PC-9 (cell line): ENCODE results near the gene RCN1. TPM values are rescaled to one million over a fixed set of nuclear protein-coding genes. Genes with fewer than 3 reads are reported as not detected.

ENCODE experiments used
- BruUV-seq: library from RNA; stranded (reverse); fragments of 400-500 nt; replicated peaks from 2 replicates; lab custom pipeline; 2021; lab: Mats Ljungman, UMichigan
- CTCF ChIA-PET: fragments of 300-600 bp; sonication (Branson Sonifier 250); formaldehyde crosslinking; loops from one replicate; lab custom pipeline; 2022; ENCODE audit warnings: antibody characterized with exemption; lab: Charles Lee
- POLR2A ChIA-PET: fragments of 300-600 bp; sonication (Branson Sonifier 250); formaldehyde crosslinking; loops from one replicate; lab custom pipeline; 2022; ENCODE audit warnings: antibody characterized with exemption; ENCODE audit not compliant: unreplicated experiment; lab: Charles Lee
- DNase-seq, 2 experiments: peaks; one replicate each; pipeline versions ENCODE4 v3.0.0 to v3.0.0-alpha.2; 2015 to 2022; ENCODE audit warnings: mixed read lengths in 1 of 2
- H2AFZ ChIP-seq: fragments of 200-600 bp; sonication (generic); 2 replicates; pipeline ENCODE4 v1.8.1; 2017; ENCODE audit warnings: antibody characterized with exemption
- H3F3A ChIP-seq: fragments of 200-600 bp; sonication (generic); 2 replicates; pipeline ENCODE4 v1.8.1; 2017; ENCODE audit warnings: antibody characterized with exemption, mild to moderate bottlenecking, low read depth; ENCODE audit not compliant: insufficient read depth
- H3K27ac ChIP-seq: fragments of 200-600 bp; sonication (generic); 2 replicates; pipeline ENCODE4 v1.6.1; 2016; ENCODE audit warnings: mixed run types
- H3K27me3 ChIP-seq: fragments of 200-600 bp; sonication (generic); 2 replicates; pipeline ENCODE4 v1.6.1; 2016; ENCODE audit warnings: low read depth, mixed run types; ENCODE audit not compliant: insufficient read depth
- H3K36me3 ChIP-seq: fragments of 200-600 bp; sonication (generic); 2 replicates; pipeline ENCODE4 v1.6.1; 2016; ENCODE audit warnings: low read depth, mixed run types
- H3K4me1 ChIP-seq: fragments of 200-600 bp; sonication (generic); replicated peaks from 2 replicates; pipeline ENCODE4 v1.6.1; 2016; ENCODE audit warnings: mixed run types; ENCODE audit not compliant: insufficient read depth
- H3K4me2 ChIP-seq: fragments of 200-600 bp; sonication (generic); 2 replicates; pipeline ENCODE4 v1.6.1; 2017; ENCODE audit warnings: mixed run types
- H3K4me3 ChIP-seq: fragments of 200-600 bp; sonication (generic); 2 replicates; pipeline ENCODE4 v1.6.1; 2016; ENCODE audit warnings: mixed run types
- H3K79me2 ChIP-seq: fragments of 200-600 bp; sonication (generic); 2 replicates; pipeline ENCODE4 v1.6.1; 2017; ENCODE audit warnings: low read depth, mixed run types
- H3K9me2 ChIP-seq: fragments of 200-600 bp; sonication (generic); 2 replicates; pipeline ENCODE4 v1.8.1; 2017; ENCODE audit warnings: mild to moderate bottlenecking; ENCODE audit not compliant: insufficient read depth
- H3K9me3 ChIP-seq: fragments of 200-600 bp; sonication (generic); 2 replicates; pipeline ENCODE4 v1.8.1; 2016; ENCODE audit warnings: low read depth; ENCODE audit not compliant: insufficient read depth
- H4K20me1 ChIP-seq: fragments of 200-600 bp; sonication (generic); 2 replicates; pipeline ENCODE4 v1.8.1; 2017; ENCODE audit not compliant: insufficient read depth
- EZH2 ChIP-seq: fragments of 200-600 bp; sonication (generic); IDR thresholded peaks from 2 replicates; pipeline ENCODE4 v1.8.0; 2017; ENCODE audit warnings: antibody characterized with exemption, low read depth
- intact Hi-C: fragments of 100-400 bp; cut with micrococcal nuclease; formaldehyde crosslinking; loops from one replicate; pipeline ENCODE4 v1.10.0; 2022; ENCODE audit not compliant: unreplicated experiment
- total RNA-seq: library from RNA; stranded (reverse); gene quantifications from 2 replicates; pipeline ENCODE4 v1.2.3, GENCODE V29; 2021
- TF ChIP-seq, protein P1 (sequence below): fragments of 200-600 bp; sonication (generic); conservative IDR thresholded peaks from 2 replicates; pipeline ENCODE4 v1.6.1; 2017; ENCODE audit warnings: mixed run types, antibody characterized with exemption, mild to moderate bottlenecking, moderate library complexity

The RCN1 gene
- total RNA-seq, 1 experiment from 2014 or later, result 206 TPM

DNA sequence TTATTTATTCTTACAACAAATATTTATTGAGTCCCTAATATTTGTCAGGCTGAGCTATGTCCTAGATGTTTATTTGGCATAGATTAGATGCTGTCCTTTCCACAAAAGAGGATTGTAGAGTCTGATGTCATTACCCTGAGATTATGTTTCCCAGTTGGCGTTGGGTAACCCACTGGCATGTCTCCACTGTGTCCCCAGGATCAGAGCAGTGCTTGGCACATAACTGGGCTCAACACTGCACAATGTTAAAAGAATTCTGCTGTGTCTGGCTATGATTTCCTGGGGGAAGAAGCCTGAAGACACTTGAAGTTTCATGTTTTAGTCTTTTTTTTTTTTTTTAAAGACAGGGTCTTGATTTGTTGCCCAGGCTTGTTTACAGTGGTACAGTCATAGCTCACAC, 4.0 kb downstream of the RCN1 start:
- H3K27me3 ChIP-seq, result no peaks in the 10 kb centered on the region
- no peak overlapping the region for H2AFZ ChIP-seq
- H3K4me1 ChIP-seq, result peaks cover 30% of the 10 kb centered on the region
- CTCF ChIA-PET, result interaction anchor here (0.6 kb wide), 1 partner anchor 19 kb away, joined by 4 read pairs; no protein-coding TSS in a partner anchor
- H3K9me3 ChIP-seq, result no peaks in the 10 kb centered on the region
- H3K4me2 ChIP-seq, result no peak overlapping the region
- peaks cover 45% of the 10 kb centered on the region for H3K36me3 ChIP-seq
- peaks cover 76% of the 10 kb centered on the region for H3K79me2 ChIP-seq
- BruUV-seq, result no TSS peak
- H3F3A ChIP-seq, result peaks cover 6% of the 10 kb centered on the region; the same call in 1 of the 2 replicates
- peaks cover 70% of the 10 kb centered on the region for H4K20me1 ChIP-seq
- H3K27ac ChIP-seq, result no peak overlapping the region
- no peak overlapping the region for H3K4me3 ChIP-seq
- TF ChIP-seq, protein P1, sequence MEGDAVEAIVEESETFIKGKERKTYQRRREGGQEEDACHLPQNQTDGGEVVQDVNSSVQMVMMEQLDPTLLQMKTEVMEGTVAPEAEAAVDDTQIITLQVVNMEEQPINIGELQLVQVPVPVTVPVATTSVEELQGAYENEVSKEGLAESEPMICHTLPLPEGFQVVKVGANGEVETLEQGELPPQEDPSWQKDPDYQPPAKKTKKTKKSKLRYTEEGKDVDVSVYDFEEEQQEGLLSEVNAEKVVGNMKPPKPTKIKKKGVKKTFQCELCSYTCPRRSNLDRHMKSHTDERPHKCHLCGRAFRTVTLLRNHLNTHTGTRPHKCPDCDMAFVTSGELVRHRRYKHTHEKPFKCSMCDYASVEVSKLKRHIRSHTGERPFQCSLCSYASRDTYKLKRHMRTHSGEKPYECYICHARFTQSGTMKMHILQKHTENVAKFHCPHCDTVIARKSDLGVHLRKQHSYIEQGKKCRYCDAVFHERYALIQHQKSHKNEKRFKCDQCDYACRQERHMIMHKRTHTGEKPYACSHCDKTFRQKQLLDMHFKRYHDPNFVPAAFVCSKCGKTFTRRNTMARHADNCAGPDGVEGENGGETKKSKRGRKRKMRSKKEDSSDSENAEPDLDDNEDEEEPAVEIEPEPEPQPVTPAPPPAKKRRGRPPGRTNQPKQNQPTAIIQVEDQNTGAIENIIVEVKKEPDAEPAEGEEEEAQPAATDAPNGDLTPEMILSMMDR, result no peak
- TF ChIP-seq EZH2, result no peak
- POLR2A ChIA-PET, result no interaction called here
- no peak for DNase-seq
- intact Hi-C loops, result loop anchor here (5.0 kb wide), 1 partner anchor 43 kb away; no protein-coding TSS in a partner anchor
- H3K9me2 ChIP-seq, result no peaks in the 10 kb centered on the region

DNA sequence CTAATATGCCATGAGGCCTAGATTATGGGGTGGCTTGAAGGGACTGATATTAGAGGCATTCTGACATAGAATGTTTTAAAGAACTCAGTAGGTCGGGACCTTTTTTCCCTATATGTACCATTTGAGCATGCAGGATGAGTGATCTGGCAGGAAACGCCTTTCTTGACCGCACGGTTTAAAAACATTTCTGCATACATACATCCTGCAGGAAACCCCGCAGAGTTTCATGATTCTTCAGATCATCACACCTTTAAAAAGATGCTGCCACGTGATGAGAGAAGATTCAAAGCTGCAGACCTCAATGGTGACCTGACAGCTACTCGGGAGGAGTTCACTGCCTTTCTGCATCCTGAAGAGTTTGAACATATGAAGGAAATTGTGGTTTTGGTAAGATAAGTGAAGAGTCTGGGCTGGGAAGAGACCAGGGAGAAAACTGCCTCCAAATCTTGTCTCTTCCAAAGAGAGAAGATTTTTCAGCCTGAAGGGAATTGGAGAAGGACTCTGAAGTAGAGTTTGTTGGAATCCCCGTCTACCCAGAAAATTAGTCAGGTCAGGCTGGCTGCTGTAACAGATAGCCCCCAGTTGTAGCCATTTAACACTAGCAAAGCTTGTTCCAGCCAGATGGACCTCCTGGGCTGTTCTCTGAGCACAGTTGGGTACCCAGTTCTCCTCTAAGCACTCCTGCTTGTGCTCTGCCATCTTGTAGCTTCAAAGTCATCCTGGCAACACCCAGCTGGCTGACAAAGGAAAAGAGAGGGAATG, 7.4 kb downstream of the RCN1 start:
- Histone ChIP-seq H2AFZ (no peak overlapping the region), H3K9me3 (no peaks in the 10 kb centered on the region), H3K27ac (no peak overlapping the region), H3K4me3 (no peak overlapping the region), H3K4me1 (peaks cover 13% of the 10 kb centered on the region), H4K20me1 (peaks cover 80% of the 10 kb centered on the region), H3F3A (peaks cover 16% of the 10 kb centered on the region; the same call in 1 of the 2 replicates), H3K4me2 (no peak overlapping the region), H3K27me3 (no peaks in the 10 kb centered on the region), H3K9me2 (no peaks in the 10 kb centered on the region), H3K79me2 (peaks cover 55% of the 10 kb centered on the region), H3K36me3 (peaks cover 70% of the 10 kb centered on the region)
- ChIA-PET CTCF (interaction anchor here (0.6 kb wide), 2 partner anchors 19 to 24 kb away, joined by 3 to 8 read pairs; no protein-coding TSS in a partner anchor), POLR2A (interaction anchor here (0.7 kb wide), 1 partner anchor 955 kb away, joined by 4 read pairs; no protein-coding TSS in a partner anchor)
- peak in 1 of 2 experiments; percentile 16 for DNase-seq
- BruUV-seq, result no TSS peak
- intact Hi-C loops, result no loop called here
- TF ChIP-seq, protein P1, result no peak
- TF ChIP-seq EZH2, result no peak

DNA sequence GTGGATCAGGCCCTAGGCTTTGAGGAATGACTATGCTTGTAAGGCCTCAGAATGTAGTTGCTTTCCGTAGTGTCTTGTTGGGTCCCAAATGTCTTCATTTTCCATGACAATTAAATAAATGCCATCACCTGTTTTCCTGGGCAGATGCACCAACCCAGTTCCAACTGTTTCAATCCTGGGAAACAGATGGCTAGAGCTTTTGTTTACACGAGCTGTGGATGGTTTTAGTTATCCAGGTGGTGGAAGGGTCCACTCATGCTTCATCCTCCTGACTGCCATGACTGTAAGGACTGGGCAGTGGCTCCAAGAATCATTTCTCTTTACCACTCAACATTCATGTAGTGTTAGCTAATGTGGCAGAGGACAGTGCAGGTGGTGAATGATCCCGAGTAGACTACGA, 8.6 kb downstream of the RCN1 start:
- TF ChIP-seq, protein P1, result no peak
- Histone ChIP-seq H3F3A (peaks cover 23% of the 10 kb centered on the region; the same call in 1 of the 2 replicates), H3K4me2 (no peak overlapping the region), H3K27ac (no peak overlapping the region), H3K36me3 (peaks cover 73% of the 10 kb centered on the region), H3K4me1 (0 out of 2 replicates have a peak, but pooled peaks cover under 1% of the 10 kb centered on the region), H4K20me1 (peaks cover 71% of the 10 kb centered on the region), H3K27me3 (no peaks in the 10 kb centered on the region), H3K79me2 (peaks cover 43% of the 10 kb centered on the region), H3K9me2 (no peaks in the 10 kb centered on the region), H3K9me3 (no peaks in the 10 kb centered on the region), H3K4me3 (no peak overlapping the region), H2AFZ (no peak overlapping the region)
- CTCF ChIA-PET, result interaction anchor here (0.6 kb wide), 1 partner anchor 53 kb away, joined by 4 read pairs; no protein-coding TSS in a partner anchor
- no peak for DNase-seq
- POLR2A ChIA-PET, result interaction anchor here (0.7 kb wide), 1 partner anchor 956 kb away, joined by 4 read pairs; no protein-coding TSS in a partner anchor
- no TSS peak for BruUV-seq
- intact Hi-C loops, result no loop called here
